ENCODE measurements around the gene SGMS1.

GRCh38 chr10:50358411-50358810 lies 265.3 kb downstream of the SGMS1 start:
- TF ChIP-seq CTCF (IDR thresholded peaks at IDR 0.05; ENCODE audit: low read depth, low read length) (no peak), EZH2phosphoT487 (IDR thresholded peaks at IDR 0.05; ENCODE audit: low read depth) (no peak)
